K562 (cell line): Measurements from ENCODE around the gene NUTF2.

Experiments used
- CLOCK ChIP-seq: fragments of 250-450 bp; sonication (Bioruptor Pico); IDR thresholded peaks from 2 replicates; pipeline ENCODE4 v1.4.0; 2020; ENCODE audit warnings: mild to moderate bottlenecking, moderate library complexity, borderline replicate concordance
- EHMT2 ChIP-seq: fragments of 450-650 bp; IDR thresholded peaks from 2 replicates; pipeline ENCODE4 v1.6.1; 2018; ENCODE audit warnings: antibody characterized with exemption
- KHSRP ChIP-seq: fragments of 450-650 bp; IDR thresholded peaks from 2 replicates; pipeline ENCODE4 v1.6.1; 2017
- POLR2A ChIP-seq: fragments of 450-650 bp; conservative IDR thresholded peaks from 2 replicates; pipeline ENCODE4 v1.6.1; 2016
- POLR2AphosphoS5 ChIP-seq: IDR thresholded peaks from 2 replicates; pipeline ENCODE4 v1.6.1; 2011; ENCODE audit warnings: mild to moderate bottlenecking, low read depth, low read length, moderate library complexity; ENCODE audit not compliant: control insufficient read depth, insufficient read depth
- RBM25 ChIP-seq: fragments of 200-400 bp; formaldehyde crosslinking; IDR thresholded peaks from 2 replicates; pipeline ENCODE4 v1.6.1; 2018; ENCODE audit warnings: low read length, low read depth, moderate library complexity; ENCODE audit not compliant: severe bottlenecking
- SPI1 ChIP-seq: IDR thresholded peaks from 2 replicates; pipeline ENCODE4 v1.6.1; 2011; ENCODE audit warnings: low read depth, low read length, control low read depth, borderline replicate concordance
- YY1 ChIP-seq, 3 experiments: IDR thresholded peaks; 2 replicates each; pipeline ENCODE4 v1.6.1; 2011; ENCODE audit warnings: low read length in 2 of 3, mild to moderate bottlenecking in 2 of 3, moderate library complexity in 2 of 3, borderline replicate concordance in 1 of 3, control low read depth in 1 of 3, low read depth in 1 of 3; ENCODE audit not compliant: insufficient read depth in 3 of 3, insufficient replicate concordance in 2 of 3, control insufficient read depth in 1 of 3, insufficient read length in 1 of 3; ENCODE audit errors: extremely low read depth in 1 of 3
- ZFP1 ChIP-seq: fragments of 450-650 bp; formaldehyde crosslinking; IDR thresholded peaks from 2 replicates; pipeline ENCODE4 v1.4.0; 2020; ENCODE audit warnings: mild to moderate bottlenecking, mixed read lengths
- ZFX ChIP-seq: sonication (generic); formaldehyde crosslinking; IDR thresholded peaks from 2 replicates; pipeline ENCODE4 v1.8.0; 2022; ENCODE audit warnings: mild to moderate bottlenecking, missing genetic modification reagents, moderate library complexity

GRCh38 chr16:67834242-67834614 is 12.5 kb upstream of the NUTF2 start:
- TF ChIP-seq ZFP1, result no peak
- TF ChIP-seq POLR2AphosphoS5, result no peak
- no peak for TF ChIP-seq ZFX
- no peak for TF ChIP-seq YY1 (IDR thresholded peaks at IDR 0.05; ENCODE audit: borderline replicate concordance in 1 of 3, control insufficient read depth in 1 of 3, extremely low read depth in 1 of 3, insufficient read depth in 3 of 3, insufficient read length in 1 of 3, insufficient replicate concordance in 2 of 3, low read depth in 1 of 3, low read length in 2 of 3)
- no peak for TF ChIP-seq KHSRP
- no peak for TF ChIP-seq RBM25
- no peak for TF ChIP-seq POLR2A
- TF ChIP-seq SPI1, result no peak
- no peak for TF ChIP-seq CLOCK (CRISPR knock-in tag)
- no peak for TF ChIP-seq EHMT2
